ENCODE measurements around the gene SLAMF1.
"Not testable (repeated sequence)": the region's sequence is repeated elsewhere in the genome, so short reads cannot be mapped to it uniquely, and the experiment has no call there.

SLAMF1 gene

GRCh38 chr1:160584784-160585183 lies 62.1 kb downstream of the SLAMF1 start:
- no peak for DNase-seq (ENCODE audit: extremely low read depth, low read depth)
- no peak for TF ChIP-seq CTCF (IDR thresholded peaks at IDR 0.05; ENCODE audit: low read depth, low read length)

- not testable (repeated sequence) for DNase-seq (ENCODE audit: extremely low read depth, low read depth)
Observed at GRCh38 chr1:160582976-160583375, 63.9 kb downstream of the SLAMF1 start.

GRCh38 chr1:160581961-160582360 lies 64.9 kb downstream of the SLAMF1 start:
- no peak for DNase-seq (ENCODE audit: extremely low read depth, low read depth)
- no peak for TF ChIP-seq CTCF (IDR thresholded peaks at IDR 0.05; ENCODE audit: low read depth, low read length)

- TF ChIP-seq CTCF (IDR thresholded peaks at IDR 0.05; ENCODE audit: low read depth, low read length), result no peak
- no peak for DNase-seq (ENCODE audit: extremely low read depth, low read depth)
Observed at GRCh38 chr1:160580221-160580812, 66.5 kb downstream of the SLAMF1 start.

GRCh38 chr1:160579216-160579701 lies 67.6 kb downstream of the SLAMF1 start, which contains the start of gene CD84:
CD84 (minus strand) TSS chr1:160579496; CDS start chr1:160579437, 59 bp downstream.
- no peak for DNase-seq (ENCODE audit: extremely low read depth, low read depth)
- no peak for TF ChIP-seq CTCF (IDR thresholded peaks at IDR 0.05; ENCODE audit: low read depth, low read length)

- no peak for DNase-seq (ENCODE audit: extremely low read depth, low read depth)
- no peak for TF ChIP-seq CTCF (IDR thresholded peaks at IDR 0.05; ENCODE audit: low read depth, low read length)
Observed at GRCh38 chr1:160578525-160579191, 68.2 kb downstream of the SLAMF1 start.

- DNase-seq (ENCODE audit: extremely low read depth, low read depth), result no peak
- no peak for TF ChIP-seq CTCF (IDR thresholded peaks at IDR 0.05; ENCODE audit: low read depth, low read length)
Observed at GRCh38 chr1:160578175-160578524, 68.7 kb downstream of the SLAMF1 start.

- DNase-seq (ENCODE audit: extremely low read depth, low read depth), result no peak
- no peak for TF ChIP-seq CTCF (IDR thresholded peaks at IDR 0.05; ENCODE audit: low read depth, low read length)
Observed at GRCh38 chr1:160577671-160578070, 69.2 kb downstream of the SLAMF1 start.
